Panc1 (cell line): ENCODE data around the gene ZCCHC14.

Experiments
- POLR2AphosphoS5 ChIP-seq: IDR thresholded peaks from 2 replicates; pipeline ENCODE4 v1.6.1; 2012; ENCODE audit warnings: mild to moderate bottlenecking, low read depth, low read length, moderate library complexity
- TCF7L2 ChIP-seq: IDR thresholded peaks from 2 replicates; pipeline ENCODE4 v1.6.1; 2011; ENCODE audit warnings: mild to moderate bottlenecking, low read depth, low read length, inconsistent platforms
- TF ChIP-seq, protein P1 (sequence below): fragments of 450-650 bp; IDR thresholded peaks from 2 replicates; pipeline ENCODE4 v1.5.1; 2017; ENCODE audit warnings: mild to moderate bottlenecking

DNA sequence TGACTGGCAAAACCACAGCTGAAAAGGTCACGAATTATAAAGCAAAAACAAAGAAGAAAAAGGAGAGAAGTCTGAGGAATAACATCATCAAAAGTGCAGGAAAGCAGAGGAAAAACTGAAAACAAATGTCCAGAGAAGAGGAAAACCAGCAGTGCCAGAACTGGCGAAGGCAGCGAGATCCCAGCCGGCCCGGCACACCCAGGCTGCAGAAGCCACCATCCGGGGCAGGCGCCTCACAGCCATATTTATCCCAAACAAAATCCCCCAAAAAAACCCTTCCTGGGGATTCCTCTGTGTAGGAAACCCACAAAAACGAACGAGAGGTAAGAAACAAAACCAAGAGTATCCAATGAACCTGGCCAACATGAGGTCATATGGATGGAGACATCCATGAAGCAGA, 10.6 kb downstream of the ZCCHC14 start:
- TF ChIP-seq, protein P1, sequence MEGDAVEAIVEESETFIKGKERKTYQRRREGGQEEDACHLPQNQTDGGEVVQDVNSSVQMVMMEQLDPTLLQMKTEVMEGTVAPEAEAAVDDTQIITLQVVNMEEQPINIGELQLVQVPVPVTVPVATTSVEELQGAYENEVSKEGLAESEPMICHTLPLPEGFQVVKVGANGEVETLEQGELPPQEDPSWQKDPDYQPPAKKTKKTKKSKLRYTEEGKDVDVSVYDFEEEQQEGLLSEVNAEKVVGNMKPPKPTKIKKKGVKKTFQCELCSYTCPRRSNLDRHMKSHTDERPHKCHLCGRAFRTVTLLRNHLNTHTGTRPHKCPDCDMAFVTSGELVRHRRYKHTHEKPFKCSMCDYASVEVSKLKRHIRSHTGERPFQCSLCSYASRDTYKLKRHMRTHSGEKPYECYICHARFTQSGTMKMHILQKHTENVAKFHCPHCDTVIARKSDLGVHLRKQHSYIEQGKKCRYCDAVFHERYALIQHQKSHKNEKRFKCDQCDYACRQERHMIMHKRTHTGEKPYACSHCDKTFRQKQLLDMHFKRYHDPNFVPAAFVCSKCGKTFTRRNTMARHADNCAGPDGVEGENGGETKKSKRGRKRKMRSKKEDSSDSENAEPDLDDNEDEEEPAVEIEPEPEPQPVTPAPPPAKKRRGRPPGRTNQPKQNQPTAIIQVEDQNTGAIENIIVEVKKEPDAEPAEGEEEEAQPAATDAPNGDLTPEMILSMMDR: no peak
- TF ChIP-seq TCF7L2 (no peak), POLR2AphosphoS5 (no peak)
